ENCODE results near the gene CNTROB.

DNA sequence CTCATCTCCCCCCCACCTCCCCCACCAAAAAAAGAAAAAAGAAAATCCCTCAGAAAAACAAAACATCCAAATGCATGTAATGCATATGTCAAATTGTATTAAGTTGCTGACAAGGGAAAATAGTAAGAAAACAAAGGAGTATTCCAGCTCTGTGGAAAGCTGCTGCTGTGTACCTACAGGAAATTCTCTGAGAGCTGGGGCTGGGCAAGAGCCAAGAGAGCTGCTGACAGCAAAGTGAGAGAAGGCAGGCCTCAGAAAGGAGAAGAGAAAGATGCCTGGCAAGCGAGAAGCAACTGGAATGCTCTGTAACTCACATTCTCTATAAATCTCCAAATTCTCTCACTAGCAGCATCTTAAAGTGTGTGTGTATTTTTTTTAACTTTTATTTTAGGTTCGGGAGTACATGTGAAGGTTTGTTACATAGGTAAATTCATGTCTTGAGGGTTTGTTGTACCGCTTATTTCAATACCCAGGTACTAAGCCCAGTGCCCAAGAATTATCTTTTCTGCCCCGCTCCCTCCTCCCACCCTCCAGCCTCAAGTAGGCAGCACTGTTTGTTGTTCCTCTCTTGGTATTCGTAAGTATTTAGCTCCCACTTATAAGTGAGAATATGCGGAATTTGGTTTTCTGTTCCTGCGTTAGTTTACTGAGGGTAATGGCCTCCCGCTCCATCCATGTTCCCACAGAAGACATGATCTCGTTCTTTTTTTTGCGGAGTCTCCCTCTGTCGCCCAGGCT, 24.4 kb downstream of the CNTROB start:
- TF ChIP-seq BHLHE40 (IDR thresholded peaks at IDR 0.05; ENCODE audit: borderline replicate concordance) (no peak), SP1 (IDR thresholded peaks at IDR 0.05) (no peak), FOXK2 (IDR thresholded peaks at IDR 0.05) (no peak), ELF4 (IDR thresholded peaks at IDR 0.05) (no peak)

All from HEK293T (cell line).